Body of pancreas (tissue), 4 donors: ENCODE results near the gene PYM1.

Experiments used
- POLR2A ChIP-seq, 3 donors: fragments of 450-650 bp; IDR thresholded peaks; one replicate each; pipeline ENCODE4 v1.6.1; 2016; ENCODE audit warnings: antibody characterized with exemption in 3 of 3, mild to moderate bottlenecking in 2 of 3
- TF ChIP-seq, protein P1 (sequence below), 7 experiments: fragments of 450-650 bp in 4 of 7; fragments of 200-600 bp in 3 of 7; sonication (generic) in 3 of 7; IDR thresholded peaks; one replicate each; pipeline ENCODE4 v1.5.1; 2016 to 2019; ENCODE audit warnings: antibody characterized with exemption in 7 of 7

DNA sequence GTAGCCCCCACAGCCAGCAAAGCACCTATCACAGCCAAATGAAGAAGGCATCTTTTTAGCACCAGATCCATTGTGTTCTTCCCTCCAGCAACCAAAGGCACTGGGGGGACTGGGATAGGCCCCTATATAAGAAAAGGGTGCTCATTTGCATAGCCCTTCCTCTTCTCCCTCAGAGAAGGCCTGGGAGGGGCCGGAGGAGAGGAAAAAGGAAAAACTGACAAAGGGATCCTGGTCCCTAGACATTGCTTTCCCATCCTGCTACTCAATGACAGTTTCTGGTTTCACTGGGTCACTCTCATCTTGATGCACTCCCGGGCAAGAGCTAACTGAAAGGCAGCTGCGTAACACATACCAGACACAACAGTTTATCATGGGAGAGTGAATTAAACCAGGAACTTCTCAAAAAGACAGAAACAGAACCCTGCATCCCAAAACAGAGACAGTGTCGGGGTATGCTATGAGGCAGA lies 38.3 kb upstream of the PYM1 start, which contains the start of gene PMEL:
- no peak for TF ChIP-seq POLR2A (IDR thresholded peaks at IDR 0.05)
- TF ChIP-seq, protein P1, sequence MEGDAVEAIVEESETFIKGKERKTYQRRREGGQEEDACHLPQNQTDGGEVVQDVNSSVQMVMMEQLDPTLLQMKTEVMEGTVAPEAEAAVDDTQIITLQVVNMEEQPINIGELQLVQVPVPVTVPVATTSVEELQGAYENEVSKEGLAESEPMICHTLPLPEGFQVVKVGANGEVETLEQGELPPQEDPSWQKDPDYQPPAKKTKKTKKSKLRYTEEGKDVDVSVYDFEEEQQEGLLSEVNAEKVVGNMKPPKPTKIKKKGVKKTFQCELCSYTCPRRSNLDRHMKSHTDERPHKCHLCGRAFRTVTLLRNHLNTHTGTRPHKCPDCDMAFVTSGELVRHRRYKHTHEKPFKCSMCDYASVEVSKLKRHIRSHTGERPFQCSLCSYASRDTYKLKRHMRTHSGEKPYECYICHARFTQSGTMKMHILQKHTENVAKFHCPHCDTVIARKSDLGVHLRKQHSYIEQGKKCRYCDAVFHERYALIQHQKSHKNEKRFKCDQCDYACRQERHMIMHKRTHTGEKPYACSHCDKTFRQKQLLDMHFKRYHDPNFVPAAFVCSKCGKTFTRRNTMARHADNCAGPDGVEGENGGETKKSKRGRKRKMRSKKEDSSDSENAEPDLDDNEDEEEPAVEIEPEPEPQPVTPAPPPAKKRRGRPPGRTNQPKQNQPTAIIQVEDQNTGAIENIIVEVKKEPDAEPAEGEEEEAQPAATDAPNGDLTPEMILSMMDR (IDR thresholded peaks at IDR 0.05): no peak
